GM12874 (cell line): ENCODE data around the gene NDUFAF5.

Experiments used
- TF ChIP-seq, protein P1 (sequence below): IDR thresholded peaks from 2 replicates; pipeline ENCODE4 v1.5.1; 2011; ENCODE audit warnings: low read depth, mild to moderate bottlenecking, control low read depth, low read length, moderate library complexity; ENCODE audit not compliant: insufficient read depth

The NDUFAF5 gene

GRCh38 chr20:13799040-13799439 is 14.2 kb downstream of the NDUFAF5 start:
- TF ChIP-seq, protein P1, sequence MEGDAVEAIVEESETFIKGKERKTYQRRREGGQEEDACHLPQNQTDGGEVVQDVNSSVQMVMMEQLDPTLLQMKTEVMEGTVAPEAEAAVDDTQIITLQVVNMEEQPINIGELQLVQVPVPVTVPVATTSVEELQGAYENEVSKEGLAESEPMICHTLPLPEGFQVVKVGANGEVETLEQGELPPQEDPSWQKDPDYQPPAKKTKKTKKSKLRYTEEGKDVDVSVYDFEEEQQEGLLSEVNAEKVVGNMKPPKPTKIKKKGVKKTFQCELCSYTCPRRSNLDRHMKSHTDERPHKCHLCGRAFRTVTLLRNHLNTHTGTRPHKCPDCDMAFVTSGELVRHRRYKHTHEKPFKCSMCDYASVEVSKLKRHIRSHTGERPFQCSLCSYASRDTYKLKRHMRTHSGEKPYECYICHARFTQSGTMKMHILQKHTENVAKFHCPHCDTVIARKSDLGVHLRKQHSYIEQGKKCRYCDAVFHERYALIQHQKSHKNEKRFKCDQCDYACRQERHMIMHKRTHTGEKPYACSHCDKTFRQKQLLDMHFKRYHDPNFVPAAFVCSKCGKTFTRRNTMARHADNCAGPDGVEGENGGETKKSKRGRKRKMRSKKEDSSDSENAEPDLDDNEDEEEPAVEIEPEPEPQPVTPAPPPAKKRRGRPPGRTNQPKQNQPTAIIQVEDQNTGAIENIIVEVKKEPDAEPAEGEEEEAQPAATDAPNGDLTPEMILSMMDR, result no peak

DNA sequence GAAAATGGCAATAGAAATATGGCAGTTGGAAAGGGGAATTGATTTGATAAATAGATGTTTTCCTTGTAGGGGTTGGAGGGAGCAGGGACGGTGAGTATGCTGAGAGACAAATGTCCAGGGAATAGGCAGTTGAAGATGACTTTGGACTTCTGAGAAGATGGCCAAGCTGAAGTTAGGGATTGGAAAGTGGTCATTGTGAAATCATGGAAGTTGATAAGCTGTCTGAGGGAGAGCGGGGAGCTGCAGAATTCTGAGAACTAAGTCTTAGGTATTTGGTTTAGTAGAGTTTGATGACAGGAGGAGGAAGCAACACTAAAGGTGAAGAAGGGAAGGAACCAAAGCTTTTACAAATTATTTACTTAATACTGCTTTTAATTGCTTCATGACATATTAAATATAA is 15.1 kb downstream of the NDUFAF5 start:
- TF ChIP-seq, protein P1, result no peak

DNA sequence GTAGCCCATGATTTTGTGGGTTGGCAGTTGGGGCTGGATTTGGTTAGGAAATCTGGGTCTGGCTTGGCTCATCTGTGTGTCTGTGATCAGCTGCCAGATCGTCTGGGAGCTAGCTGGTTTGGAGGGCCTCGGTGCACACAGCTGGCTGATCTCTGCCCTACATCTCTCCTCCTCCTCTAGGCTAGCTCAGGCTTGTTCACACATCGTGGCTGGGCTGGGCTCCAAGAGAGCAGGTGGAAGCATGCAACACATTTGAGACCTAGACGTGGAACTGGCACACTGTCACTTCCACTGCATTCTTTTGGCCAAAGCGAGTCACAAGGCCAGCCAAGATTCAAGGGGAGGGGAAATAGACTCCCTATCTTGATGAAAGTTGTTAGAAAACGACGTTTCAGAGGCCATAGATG is 15.9 kb downstream of the NDUFAF5 start:
- TF ChIP-seq, protein P1, result no peak

GRCh38 chr20:13809373-13809772 is 24.5 kb downstream of the NDUFAF5 start:
- TF ChIP-seq, protein P1, result no peak

GRCh38 chr20:13809855-13810254 is 25.0 kb downstream of the NDUFAF5 start:
- TF ChIP-seq, protein P1, result no peak

DNA sequence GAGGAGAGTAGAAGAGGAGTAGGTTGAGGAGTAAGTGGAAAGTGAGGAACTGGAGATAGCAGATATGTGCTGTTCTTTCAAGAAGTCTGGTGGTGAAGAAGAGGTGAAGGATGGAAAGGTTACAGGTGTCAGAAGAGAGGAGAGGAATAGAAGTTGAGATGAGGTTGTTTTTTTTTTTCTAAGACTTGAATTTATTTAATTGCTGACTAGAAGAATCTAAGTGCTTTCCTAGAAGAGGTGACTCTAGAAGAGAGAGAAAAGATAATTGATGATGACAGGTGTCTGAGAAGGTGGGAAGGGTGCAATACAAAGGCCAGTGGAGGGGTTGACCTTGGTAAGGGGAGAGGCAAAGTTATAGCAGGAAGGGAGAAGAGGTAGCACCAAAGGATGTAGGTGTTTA is 25.6 kb downstream of the NDUFAF5 start:
- TF ChIP-seq, protein P1, result no peak

DNA sequence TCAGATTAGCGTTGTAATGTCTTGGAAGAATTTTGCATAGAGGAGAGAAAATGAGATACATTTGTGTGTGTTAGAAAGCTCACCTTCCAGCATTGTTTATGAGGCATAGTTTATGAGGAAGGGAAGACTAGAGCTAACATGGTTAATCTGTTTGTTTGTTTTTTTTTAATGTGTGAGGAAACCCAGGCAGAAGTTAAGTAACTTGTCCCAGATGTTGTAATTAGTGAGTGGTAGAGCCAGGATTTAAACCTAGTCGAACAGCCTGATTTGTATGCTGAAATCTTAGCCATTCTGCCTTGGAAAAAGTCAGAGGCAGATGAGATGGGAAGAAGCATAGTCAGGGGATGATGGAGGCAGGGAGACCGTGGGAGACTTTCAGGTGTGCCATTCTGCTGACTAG is 29.1 kb downstream of the NDUFAF5 start:
- TF ChIP-seq, protein P1, result no peak

DNA sequence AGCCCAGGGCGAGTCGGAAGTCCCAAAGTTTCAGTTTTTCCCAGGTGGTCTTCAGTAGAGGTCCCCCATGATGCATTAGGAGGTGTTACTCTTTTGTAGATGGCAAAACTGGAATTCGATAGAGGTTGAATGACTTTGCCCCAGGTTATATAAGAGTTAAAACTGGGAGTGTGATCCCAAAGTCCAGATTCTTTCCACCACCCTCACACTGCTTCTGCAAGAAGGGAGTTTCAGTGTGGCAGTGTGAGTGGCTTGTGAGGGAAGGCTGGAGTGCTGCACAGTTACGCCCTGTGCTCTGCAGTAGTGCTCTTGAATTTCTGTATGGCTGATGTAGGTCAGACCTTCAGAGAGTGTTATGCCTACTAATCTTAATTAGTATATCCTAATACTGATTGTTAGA is 29.8 kb downstream of the NDUFAF5 start:
- TF ChIP-seq, protein P1, result no peak
